Measurements from ENCODE around the gene MON2. TPM values are rescaled to one million over a fixed set of nuclear protein-coding genes. Genes with fewer than 3 reads are reported as not detected.

Gene MON2
- total RNA-seq, 1 experiment from 2014 or later = 32.4 TPM

GRCh38 chr12:62599854-62600437 is 133.3 kb downstream of the MON2 start:
- in situ Hi-C loops (cut with HindIII; ENCODE audit: low pct_unique_long_range_greater_than_20kb, low sequenced_read_pairs) = loop anchor here (10.0 kb wide), 1 partner anchor 185 kb away; no protein-coding TSS in a partner anchor
- no peak for DNase-seq (ENCODE audit: low read depth)

- in situ Hi-C loops (cut with HindIII; ENCODE audit: low pct_unique_long_range_greater_than_20kb, low sequenced_read_pairs) = loop anchor here (10.0 kb wide), 1 partner anchor 183 kb away; no protein-coding TSS in a partner anchor
- DNase-seq (ENCODE audit: low read depth) = no peak
Observed at GRCh38 chr12:62601765-62602164, 135.1 kb downstream of the MON2 start.

- peak; percentile 97 for DNase-seq (ENCODE audit: low read depth)
- in situ Hi-C loops (cut with HindIII; ENCODE audit: low pct_unique_long_range_greater_than_20kb, low sequenced_read_pairs) = loop anchor here (10.0 kb wide), 1 partner anchor 182 kb away; no protein-coding TSS in a partner anchor
Observed at GRCh38 chr12:62602255-62603060, 135.8 kb downstream of the MON2 start.

GRCh38 chr12:62603061-62603810 is 136.6 kb downstream of the MON2 start:
- in situ Hi-C loops (cut with HindIII; ENCODE audit: low pct_unique_long_range_greater_than_20kb, low sequenced_read_pairs) = loop anchor here (10.0 kb wide), 1 partner anchor 182 kb away; no protein-coding TSS in a partner anchor
- DNase-seq (ENCODE audit: low read depth) = peak; percentile 92

- in situ Hi-C loops (cut with HindIII; ENCODE audit: low pct_unique_long_range_greater_than_20kb, low sequenced_read_pairs) = loop anchor here (10.0 kb wide), 1 partner anchor 181 kb away; no protein-coding TSS in a partner anchor
- no peak for DNase-seq (ENCODE audit: low read depth)
Observed at GRCh38 chr12:62603811-62604098, 137.1 kb downstream of the MON2 start.

- DNase-seq (ENCODE audit: low read depth) = no peak
- in situ Hi-C loops (cut with HindIII; ENCODE audit: low pct_unique_long_range_greater_than_20kb, low sequenced_read_pairs) = loop anchor here (10.0 kb wide), 1 partner anchor 180 kb away; no protein-coding TSS in a partner anchor
Observed at GRCh38 chr12:62604373-62604772, 137.7 kb downstream of the MON2 start.

- in situ Hi-C loops (cut with HindIII; ENCODE audit: low pct_unique_long_range_greater_than_20kb, low sequenced_read_pairs) = loop anchor here (10.0 kb wide), 1 partner anchor 180 kb away; no protein-coding TSS in a partner anchor
- DNase-seq (ENCODE audit: low read depth) = peak; percentile 31
Observed at GRCh38 chr12:62604871-62605270, 138.2 kb downstream of the MON2 start.

GRCh38 chr12:62605981-62606380 is 139.4 kb downstream of the MON2 start:
- DNase-seq (ENCODE audit: low read depth) = no peak
- in situ Hi-C loops (cut with HindIII; ENCODE audit: low pct_unique_long_range_greater_than_20kb, low sequenced_read_pairs) = loop anchor here (10.0 kb wide), 1 partner anchor 179 kb away; no protein-coding TSS in a partner anchor

GRCh38 chr12:62606654-62607053 is 140.0 kb downstream of the MON2 start:
- in situ Hi-C loops (cut with HindIII; ENCODE audit: low pct_unique_long_range_greater_than_20kb, low sequenced_read_pairs) = loop anchor here (10.0 kb wide), 1 partner anchor 178 kb away; no protein-coding TSS in a partner anchor
- DNase-seq (ENCODE audit: low read depth) = no peak

- in situ Hi-C loops (cut with HindIII; ENCODE audit: low pct_unique_long_range_greater_than_20kb, low sequenced_read_pairs) = no loop called here
Observed at GRCh38 chr12:62613081-62613480, 146.5 kb downstream of the MON2 start.

GRCh38 chr12:62618319-62618718 is 151.7 kb downstream of the MON2 start:
- in situ Hi-C loops (cut with HindIII; ENCODE audit: low pct_unique_long_range_greater_than_20kb, low sequenced_read_pairs) = no loop called here
- no peak for DNase-seq (ENCODE audit: low read depth)

More at GRCh38 chr12:62613081-62613480, 146.5 kb downstream of the MON2 start:
- DNase-seq (ENCODE audit: low read depth) = no peak

GRCh38 chr12:62618930-62619329 is 152.3 kb downstream of the MON2 start:
- no peak for DNase-seq (ENCODE audit: low read depth)
- in situ Hi-C loops (cut with HindIII; ENCODE audit: low pct_unique_long_range_greater_than_20kb, low sequenced_read_pairs) = no loop called here

- no peak for DNase-seq (ENCODE audit: low read depth)
- in situ Hi-C loops (cut with HindIII; ENCODE audit: low pct_unique_long_range_greater_than_20kb, low sequenced_read_pairs) = no loop called here
Observed at GRCh38 chr12:62621101-62621638, 154.5 kb downstream of the MON2 start.

- in situ Hi-C loops (cut with HindIII; ENCODE audit: low pct_unique_long_range_greater_than_20kb, low sequenced_read_pairs) = no loop called here
- DNase-seq (ENCODE audit: low read depth) = no peak
Observed at GRCh38 chr12:62622177-62622576, 155.6 kb downstream of the MON2 start.

GRCh38 chr12:62625228-62625627 is 158.6 kb downstream of the MON2 start:
- in situ Hi-C loops (cut with HindIII; ENCODE audit: low pct_unique_long_range_greater_than_20kb, low sequenced_read_pairs) = no loop called here
- peak; percentile 69 for DNase-seq (ENCODE audit: low read depth)

GRCh38 chr12:62627181-62627580 is 160.6 kb downstream of the MON2 start:
- DNase-seq (ENCODE audit: low read depth) = no peak
- in situ Hi-C loops (cut with HindIII; ENCODE audit: low pct_unique_long_range_greater_than_20kb, low sequenced_read_pairs) = no loop called here

GRCh38 chr12:62629413-62629812 is 162.8 kb downstream of the MON2 start:
- in situ Hi-C loops (cut with HindIII; ENCODE audit: low pct_unique_long_range_greater_than_20kb, low sequenced_read_pairs) = no loop called here
- no peak for DNase-seq (ENCODE audit: low read depth)

GRCh38 chr12:62629971-62630739 is 163.5 kb downstream of the MON2 start:
- in situ Hi-C loops (cut with HindIII; ENCODE audit: low pct_unique_long_range_greater_than_20kb, low sequenced_read_pairs) = no loop called here
- DNase-seq (ENCODE audit: low read depth) = no peak
